ENCODE data around the gene RAP1GDS1.
"Not testable (repeated sequence)": the region's sequence is repeated elsewhere in the genome, so short reads cannot be mapped to it uniquely, and the experiment has no call there.

The RAP1GDS1 gene

GRCh38 chr4:98285676-98286075 lies 24.5 kb downstream of the RAP1GDS1 start:
- Histone ChIP-seq H3K27ac (ENCODE audit: insufficient read depth in 1 of 2, low read depth in 1 of 2, low read length in 2 of 2, poor library complexity in 1 of 2, severe bottlenecking in 2 of 2) (no peak overlapping the region), H3K36me3 (ENCODE audit: control insufficient read depth in 4 of 4, insufficient read depth in 4 of 4, low read length in 3 of 4) (no peaks in the 10 kb centered on the region), H3K9me3 (ENCODE audit: control extremely low read depth in 1 of 5, control insufficient read depth in 4 of 5, insufficient read depth in 2 of 5, low read depth in 1 of 5, low read length in 4 of 5) (peaks cover 0 to 3% (median 0%) of the 10 kb centered on the region in 5 experiments), H3K27me3 (replicated peaks in 2 of 5; ENCODE audit: control insufficient read depth in 4 of 5, insufficient read depth in 5 of 5, low read length in 4 of 5) (no peaks in the 10 kb centered on the region), H3K4me1 (ENCODE audit: control extremely low read depth in 1 of 4, control insufficient read depth in 4 of 4, insufficient read depth in 4 of 4, low read length in 3 of 4) (no peaks in the 10 kb centered on the region), H3K4me3 (ENCODE audit: control insufficient read depth in 1 of 7, extremely low read depth in 1 of 7, insufficient read depth in 4 of 7, low read depth in 2 of 7, low read length in 6 of 7) (no peak overlapping the region)
- ChIA-PET POLR2A (no interaction called here), CTCF (interaction anchor here (2.6 kb wide), 1 partner anchor 24 kb away, joined by 6 read pairs; the partner anchor contains the start of gene RAP1GDS1)
- no peak for DNase-seq
- 85% methylated on average over 3 of the region's 3 CpGs for WGBS (ENCODE audit: insufficient coverage)

- DNase-seq = no peak
- POLR2A ChIA-PET = no interaction called here
- Histone ChIP-seq H3K9me3 (ENCODE audit: control extremely low read depth in 1 of 5, control insufficient read depth in 4 of 5, insufficient read depth in 2 of 5, low read depth in 1 of 5, low read length in 4 of 5) (peaks cover 0 to 3% (median 0%) of the 10 kb centered on the region in 5 experiments), H3K27me3 (replicated peaks in 2 of 5; ENCODE audit: control insufficient read depth in 4 of 5, insufficient read depth in 5 of 5, low read length in 4 of 5) (no peaks in the 10 kb centered on the region), H3K36me3 (ENCODE audit: control insufficient read depth in 4 of 4, insufficient read depth in 4 of 4, low read length in 3 of 4) (no peaks in the 10 kb centered on the region), H3K4me1 (ENCODE audit: control extremely low read depth in 1 of 4, control insufficient read depth in 4 of 4, insufficient read depth in 4 of 4, low read length in 3 of 4) (no peaks in the 10 kb centered on the region), H3K4me3 (ENCODE audit: control insufficient read depth in 1 of 7, extremely low read depth in 1 of 7, insufficient read depth in 4 of 7, low read depth in 2 of 7, low read length in 6 of 7) (no peak overlapping the region), H3K27ac (ENCODE audit: insufficient read depth in 1 of 2, low read depth in 1 of 2, low read length in 2 of 2, poor library complexity in 1 of 2, severe bottlenecking in 2 of 2) (no peak overlapping the region)
- CTCF ChIA-PET = interaction anchor here (0.6 to 0.7 kb wide), 2 partner anchors 18 to 740 kb away, joined by 3 to 4 read pairs; no protein-coding TSS in a partner anchor
These were observed 26.1 kb downstream of the RAP1GDS1 start for GRCh38 chr4:98287328-98287727.

GRCh38 chr4:98288671-98289070 lies 27.5 kb downstream of the RAP1GDS1 start:
- H3K36me3 ChIP-seq (ENCODE audit: control insufficient read depth in 4 of 4, insufficient read depth in 4 of 4, low read length in 3 of 4); DNase-seq; H3K4me3 ChIP-seq (ENCODE audit: control insufficient read depth in 1 of 7, extremely low read depth in 1 of 7, insufficient read depth in 4 of 7, low read depth in 2 of 7, low read length in 6 of 7); POLR2A ChIA-PET; H3K27ac ChIP-seq (ENCODE audit: insufficient read depth in 1 of 2, low read depth in 1 of 2, low read length in 2 of 2, poor library complexity in 1 of 2, severe bottlenecking in 2 of 2); H3K9me3 ChIP-seq (ENCODE audit: control extremely low read depth in 1 of 5, control insufficient read depth in 4 of 5, insufficient read depth in 2 of 5, low read depth in 1 of 5, low read length in 4 of 5); H3K27me3 ChIP-seq (replicated peaks in 2 of 5; ENCODE audit: control insufficient read depth in 4 of 5, insufficient read depth in 5 of 5, low read length in 4 of 5); CTCF ChIA-PET; H3K4me1 ChIP-seq (ENCODE audit: control extremely low read depth in 1 of 4, control insufficient read depth in 4 of 4, insufficient read depth in 4 of 4, low read length in 3 of 4): not testable (repeated sequence)
- 45% methylated on average over 2 of the region's 3 CpGs for WGBS (ENCODE audit: insufficient coverage)

GRCh38 chr4:98289375-98289774 lies 28.2 kb downstream of the RAP1GDS1 start:
- POLR2A ChIA-PET = no interaction called here
- CTCF ChIA-PET = no interaction called here
- no peaks in the 10 kb centered on the region for H3K27me3 ChIP-seq (replicated peaks in 2 of 5; ENCODE audit: control insufficient read depth in 4 of 5, insufficient read depth in 5 of 5, low read length in 4 of 5)

GRCh38 chr4:98290511-98290910 lies 29.3 kb downstream of the RAP1GDS1 start:
- Histone ChIP-seq H3K36me3 (ENCODE audit: control insufficient read depth in 4 of 4, insufficient read depth in 4 of 4, low read length in 3 of 4) (peaks cover 0 to 8% (median 4%) of the 10 kb centered on the region in 4 experiments), H3K27me3 (replicated peaks in 2 of 5; ENCODE audit: control insufficient read depth in 4 of 5, insufficient read depth in 5 of 5, low read length in 4 of 5) (no peaks in the 10 kb centered on the region), H3K4me3 (ENCODE audit: control insufficient read depth in 1 of 7, extremely low read depth in 1 of 7, insufficient read depth in 4 of 7, low read depth in 2 of 7, low read length in 6 of 7) (no peak overlapping the region), H3K4me1 (ENCODE audit: control extremely low read depth in 1 of 4, control insufficient read depth in 4 of 4, insufficient read depth in 4 of 4, low read length in 3 of 4) (no peaks in the 10 kb centered on the region), H3K27ac (ENCODE audit: insufficient read depth in 1 of 2, low read depth in 1 of 2, low read length in 2 of 2, poor library complexity in 1 of 2, severe bottlenecking in 2 of 2) (no peak overlapping the region), H3K9me3 (ENCODE audit: control extremely low read depth in 1 of 5, control insufficient read depth in 4 of 5, insufficient read depth in 2 of 5, low read depth in 1 of 5, low read length in 4 of 5) (peaks cover 0 to 3% (median 0%) of the 10 kb centered on the region in 5 experiments)
- ChIA-PET CTCF (no interaction called here), POLR2A (no interaction called here)
- WGBS (ENCODE audit: insufficient coverage) = 100% methylated on average over 2 of the region's 2 CpGs
- no peak for DNase-seq

More at GRCh38 chr4:98289375-98289774, 28.2 kb downstream of the RAP1GDS1 start:
- peaks cover 0 to 4% (median 3%) of the 10 kb centered on the region in 4 experiments for H3K36me3 ChIP-seq (ENCODE audit: control insufficient read depth in 4 of 4, insufficient read depth in 4 of 4, low read length in 3 of 4)
- no peaks in the 10 kb centered on the region for H3K4me1 ChIP-seq (ENCODE audit: control extremely low read depth in 1 of 4, control insufficient read depth in 4 of 4, insufficient read depth in 4 of 4, low read length in 3 of 4)
- H3K4me3 ChIP-seq (ENCODE audit: control insufficient read depth in 1 of 7, extremely low read depth in 1 of 7, insufficient read depth in 4 of 7, low read depth in 2 of 7, low read length in 6 of 7) = no peak overlapping the region
- H3K27ac ChIP-seq (ENCODE audit: insufficient read depth in 1 of 2, low read depth in 1 of 2, low read length in 2 of 2, poor library complexity in 1 of 2, severe bottlenecking in 2 of 2) = no peak overlapping the region
- WGBS (ENCODE audit: insufficient coverage) = no CpG with 5 or more reads among the region's 1 CpG
- H3K9me3 ChIP-seq (ENCODE audit: control extremely low read depth in 1 of 5, control insufficient read depth in 4 of 5, insufficient read depth in 2 of 5, low read depth in 1 of 5, low read length in 4 of 5) = peaks cover 0 to 3% (median 0%) of the 10 kb centered on the region in 5 experiments
- peak in 2 of 3 donors; percentile 18 to 20 for DNase-seq

- no peak overlapping the region for H3K27ac ChIP-seq (ENCODE audit: insufficient read depth in 1 of 2, low read depth in 1 of 2, low read length in 2 of 2, poor library complexity in 1 of 2, severe bottlenecking in 2 of 2)
- H3K4me3 ChIP-seq (ENCODE audit: control insufficient read depth in 1 of 7, extremely low read depth in 1 of 7, insufficient read depth in 4 of 7, low read depth in 2 of 7, low read length in 6 of 7) = no peak overlapping the region
- ChIA-PET POLR2A (interaction anchor here (0.8 kb wide), 1 partner anchor 154 kb away, joined by 5 read pairs; no protein-coding TSS in a partner anchor), CTCF (interaction anchor here (0.6 to 0.8 kb wide), 3 partner anchors 133 to 661 kb away, joined by 3 read pairs; no protein-coding TSS in a partner anchor)
- H3K36me3 ChIP-seq (ENCODE audit: control insufficient read depth in 4 of 4, insufficient read depth in 4 of 4, low read length in 3 of 4) = peaks cover 0 to 11% (median 7%) of the 10 kb centered on the region in 4 experiments
- DNase-seq = no peak
- 100% methylated on average over 1 of the region's 4 CpGs for WGBS (ENCODE audit: insufficient coverage)
- no peaks in the 10 kb centered on the region for H3K4me1 ChIP-seq (ENCODE audit: control extremely low read depth in 1 of 4, control insufficient read depth in 4 of 4, insufficient read depth in 4 of 4, low read length in 3 of 4)
- H3K9me3 ChIP-seq (ENCODE audit: control extremely low read depth in 1 of 5, control insufficient read depth in 4 of 5, insufficient read depth in 2 of 5, low read depth in 1 of 5, low read length in 4 of 5) = no peaks in the 10 kb centered on the region
- no peaks in the 10 kb centered on the region for H3K27me3 ChIP-seq (replicated peaks in 2 of 5; ENCODE audit: control insufficient read depth in 4 of 5, insufficient read depth in 5 of 5, low read length in 4 of 5)
These were observed 32.1 kb downstream of the RAP1GDS1 start for GRCh38 chr4:98293104-98293887.

- peaks cover 0 to 31% (median 13%) of the 10 kb centered on the region in 4 experiments for H3K36me3 ChIP-seq (ENCODE audit: control insufficient read depth in 4 of 4, insufficient read depth in 4 of 4, low read length in 3 of 4)
- H3K4me1 ChIP-seq (ENCODE audit: control extremely low read depth in 1 of 4, control insufficient read depth in 4 of 4, insufficient read depth in 4 of 4, low read length in 3 of 4) = no peaks in the 10 kb centered on the region
- H3K9me3 ChIP-seq (ENCODE audit: control extremely low read depth in 1 of 5, control insufficient read depth in 4 of 5, insufficient read depth in 2 of 5, low read depth in 1 of 5, low read length in 4 of 5) = peaks cover 0 to 11% (median 1%) of the 10 kb centered on the region in 5 experiments
- H3K27me3 ChIP-seq (replicated peaks in 2 of 5; ENCODE audit: control insufficient read depth in 4 of 5, insufficient read depth in 5 of 5, low read length in 4 of 5) = no peaks in the 10 kb centered on the region
- 100% methylated on average over 1 of the region's 2 CpGs for whole genome bisulfite sequencing (ENCODE audit: insufficient coverage)
- H3K27ac ChIP-seq (ENCODE audit: insufficient read depth in 1 of 2, low read depth in 1 of 2, low read length in 2 of 2, poor library complexity in 1 of 2, severe bottlenecking in 2 of 2) = no peak overlapping the region
- no peak for DNase-seq
- ChIA-PET POLR2A (no interaction called here), CTCF (interaction anchor here (0.9 kb wide), 1 partner anchor 38 kb away, joined by 3 read pairs; no protein-coding TSS in a partner anchor)
- no peak overlapping the region for H3K4me3 ChIP-seq (ENCODE audit: control insufficient read depth in 1 of 7, extremely low read depth in 1 of 7, insufficient read depth in 4 of 7, low read depth in 2 of 7, low read length in 6 of 7)
These were observed 36.8 kb downstream of the RAP1GDS1 start for GRCh38 chr4:98298022-98298421.
